AG10803 (cell line): ENCODE results near the gene MRPS7.

Experiments used
- DNase-seq: peaks from one replicate; pipeline ENCODE4 v3.0.0; 2010; ENCODE audit warnings: low read depth
- H3K4me3 ChIP-seq: 2 replicates; pipeline ENCODE4 v1.5.1; 2011; ENCODE audit warnings: mild to moderate bottlenecking, low read length, control low read depth
- CTCF ChIP-seq: conservative IDR thresholded peaks from 2 replicates; pipeline ENCODE4 v1.5.1; 2011; ENCODE audit warnings: mild to moderate bottlenecking, low read length, control low read depth, inconsistent platforms

Gene MRPS7

GRCh38 chr17:75261336-75262111 lies at the start of gene MRPS7, which contains the start of gene GGA3:
TSS of gene MRPS7 (plus strand) at chr17:75261879. CDS start at chr17:75261901, 22 bp downstream.
TSS of gene GGA3 (minus strand) at chr17:75261606. CDS start at chr17:75261587, 19 bp downstream.
- peak within 1 kb of the TSS; percentile 96 for H3K4me3 ChIP-seq
- peak; percentile 91 for DNase-seq
- no peak for TF ChIP-seq CTCF

GRCh38 chr17:75218131-75218530 lies 43.5 kb upstream of the MRPS7 start:
- no peak for TF ChIP-seq CTCF
- DNase-seq: no peak

GRCh38 chr17:75219815-75220214 lies 41.9 kb upstream of the MRPS7 start:
- TF ChIP-seq CTCF: no peak
- H3K4me3 ChIP-seq: no peak overlapping the region
- no peak for DNase-seq

More at GRCh38 chr17:75218131-75218530, 43.5 kb upstream of the MRPS7 start:
- no peak overlapping the region for H3K4me3 ChIP-seq

GRCh38 chr17:75225016-75225415 lies 36.7 kb upstream of the MRPS7 start:
- DNase-seq: no peak
- TF ChIP-seq CTCF: no peak
- no peak overlapping the region for H3K4me3 ChIP-seq

- H3K4me3 ChIP-seq: no peak overlapping the region
- DNase-seq: no peak
- TF ChIP-seq CTCF: no peak
These were observed 34.0 kb upstream of the MRPS7 start for GRCh38 chr17:75227729-75228128.

GRCh38 chr17:75228305-75228704 lies 33.4 kb upstream of the MRPS7 start:
- TF ChIP-seq CTCF: no peak
- H3K4me3 ChIP-seq: no peak overlapping the region
- no peak for DNase-seq

GRCh38 chr17:75228847-75229246 lies 32.8 kb upstream of the MRPS7 start:
- no peak for DNase-seq
- no peak for TF ChIP-seq CTCF
- H3K4me3 ChIP-seq: no peak overlapping the region
